ENCODE results near the gene CHRNA5.
A peak's percentile ranks its signal among the peaks of the same experiment; 100 is the strongest.

The CHRNA5 gene

GRCh38 chr15:78617516-78617915 is 52.2 kb downstream of the CHRNA5 start:
- CTCF ChIA-PET, result interaction anchor here (0.9 to 3.1 kb wide), 4 partner anchors 13 to 134 kb away, joined by 3 to 22 read pairs (median 3); no protein-coding TSS in a partner anchor

GRCh38 chr15:78618064-78618463 is 52.7 kb downstream of the CHRNA5 start:
- ChIA-PET CTCF (interaction anchor here (0.9 to 3.1 kb wide), 4 partner anchors 13 to 133 kb away, joined by 3 to 22 read pairs (median 3); no protein-coding TSS in a partner anchor), POLR2A (no interaction called here)
- TF ChIP-seq CTCF (IDR thresholded peaks at IDR 0.05; ENCODE audit: control extremely low read depth, extremely low read depth, low read depth, missing control alignments), result no peak
- DNase-seq (ENCODE audit: extremely low spot score), result no peak

More at GRCh38 chr15:78617516-78617915, 52.2 kb downstream of the CHRNA5 start:
- POLR2A ChIA-PET, result no interaction called here
- TF ChIP-seq CTCF (IDR thresholded peaks at IDR 0.05; ENCODE audit: control extremely low read depth, extremely low read depth, low read depth, missing control alignments), result no peak
- no peak for DNase-seq (ENCODE audit: extremely low spot score)

GRCh38 chr15:78618490-78618934 is 53.2 kb downstream of the CHRNA5 start:
- CTCF ChIA-PET, result interaction anchor here (0.9 to 3.1 kb wide), 10 partner anchors 14 to 133 kb away, joined by 3 to 22 read pairs (median 3); no protein-coding TSS in a partner anchor
- POLR2A ChIA-PET, result no interaction called here
- DNase-seq (ENCODE audit: extremely low spot score), result peak; percentile 86
- TF ChIP-seq CTCF (IDR thresholded peaks at IDR 0.05; ENCODE audit: control extremely low read depth, extremely low read depth, low read depth, missing control alignments), result peak; percentile 76

- ChIA-PET POLR2A (no interaction called here), CTCF (interaction anchor here (0.7 to 3.1 kb wide), 10 partner anchors 15 to 121 kb away, joined by 3 to 22 read pairs (median 3); no protein-coding TSS in a partner anchor)
- no peak for DNase-seq (ENCODE audit: extremely low spot score)
- no peak for TF ChIP-seq CTCF (IDR thresholded peaks at IDR 0.05; ENCODE audit: control extremely low read depth, extremely low read depth, low read depth, missing control alignments)
Measured at GRCh38 chr15:78619022-78619950, 54.0 kb downstream of the CHRNA5 start.

GRCh38 chr15:78620021-78620526 is 54.8 kb downstream of the CHRNA5 start:
- DNase-seq (ENCODE audit: extremely low spot score), result no peak
- POLR2A ChIA-PET, result no interaction called here
- no peak for TF ChIP-seq CTCF (IDR thresholded peaks at IDR 0.05; ENCODE audit: control extremely low read depth, extremely low read depth, low read depth, missing control alignments)
- CTCF ChIA-PET, result interaction anchor here (1.5 to 3.1 kb wide), 4 partner anchors 30 to 89 kb away, joined by 3 to 22 read pairs (median 5); no protein-coding TSS in a partner anchor

All from GM10248 (cell line).